ENCODE measurements around the gene FBN1.

The FBN1 gene

DNA sequence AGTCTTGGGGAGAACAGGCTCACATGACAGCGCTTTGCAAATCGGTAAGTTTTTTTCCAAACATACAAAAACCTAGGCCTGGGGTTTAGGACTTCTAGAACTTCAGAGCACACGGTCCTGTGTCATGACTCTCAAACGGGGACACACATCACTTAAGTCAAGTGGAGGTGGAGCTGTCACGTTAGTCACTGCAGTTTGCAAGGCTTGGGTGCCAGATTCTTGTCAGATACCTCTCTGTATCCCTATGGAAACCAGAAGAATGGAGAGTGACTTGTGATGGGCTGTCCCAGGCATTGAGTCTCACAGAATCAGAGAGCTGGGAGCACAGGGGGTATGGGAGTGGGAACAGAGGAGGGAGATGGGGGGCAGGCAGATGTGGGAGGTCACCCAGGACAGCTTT lies 249.5 kb downstream of the FBN1 start:
- DNase-seq (ENCODE audit: low read depth): no peak

DNA sequence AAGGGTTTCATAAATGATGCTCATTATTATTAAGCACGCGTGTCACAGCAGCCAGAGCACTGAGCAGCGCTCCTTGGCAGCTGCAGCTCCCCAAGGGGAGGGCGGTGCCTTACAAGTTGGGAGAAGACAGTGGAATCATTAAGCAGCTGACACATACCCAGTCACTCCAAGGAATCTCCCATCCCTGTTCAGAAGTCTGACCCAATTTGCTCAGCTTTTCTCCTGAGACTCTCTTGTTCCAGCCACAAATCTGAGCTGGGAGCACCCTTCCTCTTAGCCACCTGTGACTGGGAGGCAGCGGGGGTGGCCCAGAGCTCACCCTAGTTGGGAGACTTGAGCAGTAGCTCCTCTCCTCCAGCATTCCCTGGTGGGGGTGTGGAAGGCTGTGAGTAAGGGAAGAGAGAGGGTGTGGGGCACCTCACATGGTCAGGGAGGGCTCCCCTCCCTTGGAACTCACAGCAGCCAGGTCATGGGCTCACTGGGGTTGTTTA lies 249.9 kb downstream of the FBN1 start:
- peak; percentile 71 for DNase-seq (ENCODE audit: low read depth)

DNA sequence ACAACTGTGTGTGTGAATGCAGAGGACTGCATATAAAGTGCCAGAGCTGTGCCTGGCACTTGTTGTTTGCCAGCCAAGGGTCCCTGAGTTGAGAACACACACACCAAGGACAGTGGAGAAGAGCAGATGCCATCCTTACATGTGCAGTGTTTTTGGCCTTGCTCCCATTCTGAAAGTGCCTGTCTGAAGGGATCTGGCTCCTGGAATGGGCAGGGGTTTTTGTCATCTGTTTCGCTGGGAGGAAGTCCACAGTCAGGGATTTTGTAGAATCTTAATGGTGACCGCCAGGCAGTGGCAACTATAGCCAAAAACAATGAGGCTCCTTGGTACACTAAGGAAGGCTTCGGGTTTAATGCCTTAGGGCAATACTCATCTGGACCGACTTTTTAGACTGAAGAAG lies 250.5 kb downstream of the FBN1 start:
- no peak for DNase-seq (ENCODE audit: low read depth)

DNA sequence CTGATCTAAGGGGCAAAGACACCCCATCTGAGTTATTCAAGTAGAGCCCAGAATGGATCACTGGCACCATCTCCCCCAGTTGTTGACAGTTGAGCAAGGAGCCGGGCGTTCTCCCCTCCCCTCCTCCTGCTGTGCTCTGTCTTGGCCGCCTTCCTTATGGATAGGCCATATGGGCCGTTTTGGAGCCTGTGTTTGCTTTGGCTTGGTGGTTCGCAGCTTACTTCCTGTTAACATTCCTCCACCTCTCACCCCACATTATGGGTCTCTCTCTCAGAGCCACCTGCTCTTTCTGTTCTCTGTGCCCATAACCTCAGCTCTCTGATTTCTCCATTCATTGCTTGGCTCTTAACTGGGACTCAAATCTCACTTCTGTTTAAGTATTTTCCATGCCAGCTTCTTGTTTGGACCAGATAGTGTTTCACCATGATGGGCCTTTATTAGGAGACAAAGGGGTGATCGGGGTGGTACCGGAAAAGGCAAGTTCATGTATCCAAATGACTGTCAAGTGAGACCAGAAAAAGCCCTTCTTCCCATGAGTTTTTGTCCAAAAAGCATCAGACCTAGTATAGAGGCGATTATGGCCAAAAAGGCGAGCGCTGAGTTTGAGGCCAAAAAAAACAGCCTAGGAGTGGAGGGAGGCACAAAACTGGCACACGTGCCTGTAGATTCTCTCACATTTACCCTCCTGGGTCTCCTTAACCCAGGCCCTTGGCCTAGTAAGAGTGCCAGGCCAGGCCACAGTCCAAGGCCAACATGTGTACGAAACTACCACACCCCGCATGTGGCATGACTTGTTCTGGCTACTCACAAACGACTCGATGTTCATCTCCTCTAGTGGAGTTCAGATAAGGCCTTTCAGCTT lies 251.6 kb downstream of the FBN1 start:
- peak; percentile 72 for DNase-seq (ENCODE audit: low read depth)

DNA sequence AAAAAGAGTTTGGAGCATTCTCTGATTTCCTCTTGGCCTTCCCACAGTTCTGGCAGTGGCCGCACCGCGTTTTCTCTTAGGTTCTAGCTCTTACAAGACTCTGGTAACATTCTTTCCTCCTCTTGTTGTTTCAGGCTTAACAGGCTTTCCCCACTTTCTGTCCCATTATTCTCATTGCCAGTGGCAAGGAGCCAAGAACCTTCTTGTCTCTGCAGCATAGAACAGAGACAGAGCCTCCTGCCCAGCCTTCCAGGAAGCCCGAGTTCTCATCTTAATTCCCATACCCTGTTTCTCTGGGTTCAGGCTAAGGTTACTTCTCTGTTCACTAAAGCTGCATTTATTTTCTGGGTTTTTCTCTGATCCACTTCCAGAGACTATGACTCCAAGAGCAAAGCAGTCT lies 253.2 kb downstream of the FBN1 start:
- peak; percentile 63 for DNase-seq (ENCODE audit: low read depth)

DNA sequence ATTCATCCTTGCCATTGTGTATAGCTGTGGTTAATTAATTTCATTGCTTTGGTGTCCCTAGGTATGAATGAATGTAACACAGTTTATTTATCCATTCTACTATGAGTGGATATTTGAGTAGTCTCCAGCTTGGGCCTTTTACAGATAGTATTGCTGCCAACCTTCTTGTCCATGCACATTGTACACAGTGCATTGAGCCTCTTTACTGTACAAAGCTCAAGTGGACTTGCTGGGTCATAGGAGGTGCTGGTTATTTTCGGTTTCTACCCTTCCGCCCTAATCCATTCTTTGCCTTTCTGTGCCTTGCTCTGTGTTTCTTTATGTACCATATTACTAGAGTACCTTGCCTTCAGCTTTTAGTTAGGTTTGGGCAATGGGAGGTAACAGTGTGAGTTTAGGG lies 253.6 kb downstream of the FBN1 start:
- no peak for DNase-seq (ENCODE audit: low read depth)

DNA sequence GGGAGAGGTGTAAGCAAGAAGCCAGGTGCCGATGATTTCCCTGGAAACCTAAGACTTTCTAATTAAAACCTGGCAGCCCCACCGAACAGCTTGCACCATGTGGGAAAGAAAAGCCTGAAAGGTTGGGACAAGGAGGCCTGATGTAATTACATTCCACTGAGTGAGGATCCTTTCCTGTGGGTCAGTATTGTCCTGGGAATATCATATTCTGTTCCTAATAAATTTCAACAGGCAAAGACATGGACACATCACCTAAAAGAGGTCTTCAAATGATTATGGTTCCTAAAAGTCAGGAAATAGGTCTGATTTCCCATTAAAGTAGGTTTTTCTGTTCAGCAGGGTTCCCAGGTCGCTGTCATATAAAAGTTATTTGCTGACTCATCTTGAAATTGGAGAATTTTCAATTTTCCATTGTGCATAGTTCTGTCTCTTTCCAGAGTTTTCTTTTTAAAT lies 255.8 kb downstream of the FBN1 start:
- DNase-seq (ENCODE audit: low read depth): no peak

DNA sequence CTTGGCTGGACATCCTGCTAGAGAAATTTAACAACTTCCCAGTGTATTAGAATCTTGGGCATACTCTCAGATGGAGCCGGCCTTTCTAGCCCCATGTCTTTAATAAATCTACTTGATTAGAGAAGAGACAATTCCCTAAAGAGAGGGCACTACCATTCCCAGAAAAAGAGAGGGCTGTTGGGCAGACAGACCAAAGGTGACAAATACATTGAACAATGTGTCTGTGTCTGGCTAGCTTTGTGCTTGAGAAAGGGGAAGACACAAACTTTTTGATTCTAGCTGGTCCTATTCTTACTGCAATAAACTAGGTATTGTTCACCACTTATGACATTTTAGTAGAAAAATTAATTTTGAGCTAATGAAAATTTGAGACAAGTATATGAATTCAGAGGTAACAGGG lies 256.6 kb downstream of the FBN1 start:
- no peak for DNase-seq (ENCODE audit: low read depth)

DNA sequence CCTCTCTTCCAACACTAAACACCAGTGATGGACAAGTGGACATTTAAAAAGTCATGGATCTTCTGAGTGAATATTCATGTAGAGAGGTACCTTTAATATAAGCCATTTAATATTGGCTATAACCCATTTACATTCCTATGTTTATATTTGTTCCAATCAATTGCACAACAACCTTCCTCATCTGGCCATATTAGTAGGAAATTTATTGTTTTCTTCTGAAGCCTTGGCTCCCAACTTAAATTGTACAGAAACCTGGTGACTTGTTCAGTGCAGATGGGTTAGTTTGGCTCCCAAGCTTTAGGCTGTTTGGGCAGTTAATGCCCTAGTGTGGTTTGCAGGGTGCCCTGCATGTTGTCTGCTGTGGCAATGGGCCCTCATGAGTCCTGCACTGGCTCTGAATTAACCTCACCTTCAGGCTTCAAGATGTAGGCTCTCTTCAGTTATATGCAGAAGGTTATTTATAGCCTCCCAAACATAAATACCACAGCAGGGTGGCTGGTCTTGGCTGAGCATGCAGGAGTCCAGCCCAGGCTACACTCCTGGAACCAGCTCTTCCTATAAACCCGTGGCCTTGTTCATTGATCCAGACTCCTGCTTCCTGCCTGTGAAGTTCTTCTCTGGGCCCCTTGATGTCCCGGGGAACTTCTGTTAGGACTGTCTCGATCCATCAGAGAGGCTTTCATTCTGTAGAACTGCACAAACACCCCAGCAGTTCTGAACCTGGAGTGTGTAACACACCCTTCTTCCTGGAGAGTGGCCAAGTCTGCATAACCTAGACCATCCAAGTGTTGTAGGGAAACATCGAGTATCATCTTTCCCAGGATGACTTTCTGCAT lies 257.3 kb downstream of the FBN1 start:
- DNase-seq (ENCODE audit: low read depth): no peak

DNA sequence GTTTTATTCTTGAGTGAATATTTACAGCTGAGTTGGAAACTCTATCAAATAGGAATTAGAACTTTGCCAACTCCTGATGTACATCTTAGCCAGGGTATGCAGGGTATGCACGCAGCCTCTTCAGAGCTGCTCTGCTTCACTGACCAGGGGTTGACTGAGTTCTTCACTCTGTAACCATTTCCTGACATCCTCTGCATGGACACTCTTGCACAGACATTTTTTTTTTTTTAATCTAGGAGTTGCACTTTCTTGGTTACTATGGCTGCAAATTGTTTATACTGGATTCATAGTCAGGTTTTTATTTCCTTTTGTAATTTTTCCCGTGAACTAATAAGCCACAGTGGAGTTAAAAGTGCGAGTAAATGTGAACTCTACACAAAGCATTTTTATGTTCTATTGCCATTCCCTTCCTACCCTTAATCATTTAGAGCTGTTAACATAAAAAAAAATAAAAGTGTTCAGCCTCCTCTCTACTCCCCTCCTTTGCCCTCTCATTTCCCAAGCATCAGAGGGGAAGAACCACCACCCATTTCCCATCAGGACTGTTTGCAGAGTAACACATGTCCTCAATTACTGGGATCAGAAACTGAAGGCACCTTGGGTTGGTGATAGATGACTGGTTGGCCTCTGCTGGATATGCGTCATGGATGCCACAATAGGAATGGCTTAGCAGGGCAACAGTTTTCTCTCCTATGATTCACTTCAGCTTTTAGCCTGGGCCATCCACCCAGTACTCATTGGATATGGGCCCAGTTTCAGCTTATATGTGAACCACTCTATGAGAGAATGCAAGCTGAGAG lies 260.3 kb downstream of the FBN1 start:
- DNase-seq (ENCODE audit: low read depth): peak; percentile 90

DNA sequence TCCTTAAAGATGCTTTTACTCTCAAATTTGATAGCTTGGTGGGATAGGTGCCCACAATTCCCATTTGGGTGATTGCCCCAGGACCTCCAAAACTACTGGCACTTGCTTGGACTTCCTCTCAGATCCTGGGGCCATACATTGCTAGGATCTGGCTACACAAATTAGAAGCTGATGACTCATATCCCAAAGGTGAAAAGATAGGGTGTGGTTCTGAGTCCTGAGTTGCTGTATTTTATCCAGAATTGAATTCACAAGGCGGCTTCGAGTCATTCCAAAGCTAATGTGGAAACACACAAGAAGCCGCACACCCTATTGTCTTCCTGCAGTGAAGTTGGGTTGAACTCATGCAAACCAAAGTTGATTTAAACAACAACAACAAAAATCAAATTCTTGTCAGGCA lies 260.9 kb downstream of the FBN1 start:
- DNase-seq (ENCODE audit: low read depth): no peak

DNA sequence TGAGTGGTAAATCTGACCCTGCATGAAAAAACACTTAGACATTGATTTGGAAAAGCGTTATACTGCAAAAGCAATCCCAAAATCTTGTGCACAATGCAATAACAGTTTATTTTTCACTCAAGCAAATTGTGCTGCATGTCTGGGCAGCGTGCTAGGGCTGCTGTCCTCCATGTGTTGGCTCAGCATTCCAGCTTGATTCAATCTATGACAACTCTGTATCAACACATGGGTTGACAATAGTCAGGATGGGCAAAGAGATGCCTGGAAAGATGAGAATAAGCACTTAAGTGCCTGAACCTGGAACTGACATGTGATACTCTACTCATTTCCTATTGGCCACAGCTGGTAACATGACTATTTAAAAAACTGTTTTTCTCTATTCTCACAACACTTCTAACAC lies 262.5 kb downstream of the FBN1 start:
- DNase-seq (ENCODE audit: low read depth): no peak

DNA sequence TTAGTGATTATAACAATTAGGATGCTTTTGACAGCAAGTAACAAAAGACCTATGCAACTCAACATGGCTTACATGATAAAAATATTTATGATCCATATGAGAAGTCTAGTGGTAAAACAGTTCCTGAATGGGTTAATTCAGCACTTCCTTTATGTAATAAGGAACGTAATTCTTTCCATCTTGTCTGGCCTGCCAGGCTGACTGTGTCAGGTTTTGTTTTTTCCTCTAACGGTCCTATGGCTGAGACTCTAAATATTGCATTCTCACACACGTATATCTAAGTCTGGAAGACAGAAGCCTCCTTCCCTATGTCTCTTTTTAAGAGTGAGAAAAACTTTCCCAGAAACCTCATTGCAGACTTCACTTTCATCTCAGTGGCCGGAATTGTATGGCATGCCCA lies 263.6 kb downstream of the FBN1 start:
- DNase-seq (ENCODE audit: low read depth): no peak

DNA sequence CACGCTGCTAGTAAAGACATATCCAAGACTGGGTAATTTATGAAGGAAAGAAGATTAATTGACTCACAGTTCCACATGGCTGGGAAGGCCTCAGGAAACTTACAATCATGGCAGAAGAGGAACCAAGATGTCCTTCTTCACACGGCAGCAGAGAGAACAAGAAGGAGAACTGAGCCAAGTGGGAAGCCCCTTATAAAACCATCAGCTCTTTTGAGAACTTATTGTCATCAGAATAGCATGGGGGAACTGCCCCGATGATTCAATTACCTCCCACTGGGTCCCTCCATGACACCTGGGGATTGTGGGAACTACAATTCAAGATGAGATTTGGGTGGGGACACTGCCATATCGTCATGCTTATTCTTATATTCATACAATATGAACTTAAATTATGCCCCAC lies 265.3 kb downstream of the FBN1 start:
- no peak for DNase-seq (ENCODE audit: low read depth)

DNA sequence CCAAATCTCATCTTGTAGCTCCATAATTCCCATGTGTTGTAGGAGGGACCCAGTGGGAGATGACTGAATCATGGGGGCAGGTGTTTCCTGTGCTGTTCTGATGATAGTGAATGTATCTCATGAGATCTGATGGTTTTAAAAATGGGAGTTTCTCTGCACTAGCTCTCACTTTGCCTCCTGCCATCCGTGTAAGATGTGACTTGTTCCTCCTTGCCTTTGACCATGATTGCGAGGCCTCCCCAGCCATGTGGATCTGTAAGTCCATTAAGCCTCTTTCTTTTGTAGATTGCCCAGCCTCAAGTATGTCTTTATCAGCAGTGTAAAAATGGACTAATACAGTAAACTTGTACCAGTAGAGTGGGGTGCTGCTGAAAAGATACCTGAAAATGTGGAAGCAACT lies 269.7 kb downstream of the FBN1 start:
- DNase-seq (ENCODE audit: low read depth): no peak

DNA sequence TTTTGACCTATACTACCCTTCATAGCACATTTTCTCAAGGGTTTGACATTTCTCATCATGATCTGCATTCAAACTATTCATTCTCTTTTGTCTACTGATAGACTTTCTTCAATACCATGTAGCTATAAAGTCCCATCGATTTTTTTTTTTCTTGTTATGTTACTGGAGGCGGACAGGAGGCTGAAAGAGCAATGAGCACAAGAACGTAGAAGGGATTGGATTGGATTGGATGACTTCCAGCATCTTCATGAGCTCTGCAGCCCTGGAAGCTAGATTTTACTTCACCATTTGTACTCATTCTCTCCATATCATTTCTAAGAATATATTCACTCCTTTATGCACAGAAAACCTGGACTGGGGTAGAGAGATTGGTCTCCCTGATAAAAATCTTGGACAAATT lies 271.0 kb downstream of the FBN1 start:
- DNase-seq (ENCODE audit: low read depth): no peak

DNA sequence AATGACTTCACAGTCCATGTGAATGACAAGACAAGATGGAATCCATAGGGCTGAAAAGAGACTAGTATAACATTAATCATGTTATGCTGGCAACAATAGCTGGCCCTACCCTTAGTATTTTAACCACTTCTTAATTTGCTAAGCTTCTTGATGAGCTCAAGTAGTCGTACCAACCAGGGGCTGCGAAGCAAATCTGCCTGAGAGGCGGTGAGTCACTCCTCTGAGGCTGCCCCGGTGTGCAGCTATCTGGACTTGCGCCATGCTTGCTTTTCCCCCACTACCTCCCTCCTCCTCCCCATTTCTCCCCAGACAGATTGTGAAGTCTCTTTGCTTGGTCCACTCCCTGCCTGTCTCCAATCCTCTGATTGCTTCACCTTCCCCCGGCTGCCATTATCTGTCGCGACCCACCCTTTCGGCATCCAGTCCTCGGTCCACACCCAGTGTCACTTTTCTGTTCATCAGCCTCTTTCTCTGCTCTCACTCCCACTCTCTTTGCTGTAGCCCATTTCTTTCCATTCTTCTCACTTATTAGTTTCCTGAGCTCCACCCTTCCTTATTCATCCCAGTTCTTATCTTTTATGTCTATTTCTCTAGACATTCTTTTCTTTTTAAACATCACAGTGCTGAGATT lies 271.6 kb downstream of the FBN1 start:
- peak; percentile 68 for DNase-seq (ENCODE audit: low read depth)

DNA sequence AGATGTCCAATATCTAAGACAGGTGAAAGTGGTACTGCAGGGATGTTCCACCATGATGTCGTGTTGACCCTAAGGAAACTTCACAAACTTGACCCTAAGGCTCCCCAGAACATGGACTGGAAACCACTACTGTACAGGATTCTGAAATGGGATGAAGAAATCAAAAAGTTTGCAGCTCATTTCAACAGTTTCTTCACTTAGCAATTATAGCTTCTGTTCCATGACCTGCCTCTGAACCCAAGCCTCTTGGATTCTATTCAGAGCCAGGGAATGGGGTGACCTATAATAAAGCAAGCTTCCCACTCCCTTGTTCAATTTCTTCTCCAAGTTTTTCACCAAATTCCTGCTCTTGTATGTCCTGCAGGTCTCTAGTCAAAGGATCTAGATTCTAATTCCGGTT lies 273.5 kb downstream of the FBN1 start:
- DNase-seq (ENCODE audit: low read depth): no peak

DNA sequence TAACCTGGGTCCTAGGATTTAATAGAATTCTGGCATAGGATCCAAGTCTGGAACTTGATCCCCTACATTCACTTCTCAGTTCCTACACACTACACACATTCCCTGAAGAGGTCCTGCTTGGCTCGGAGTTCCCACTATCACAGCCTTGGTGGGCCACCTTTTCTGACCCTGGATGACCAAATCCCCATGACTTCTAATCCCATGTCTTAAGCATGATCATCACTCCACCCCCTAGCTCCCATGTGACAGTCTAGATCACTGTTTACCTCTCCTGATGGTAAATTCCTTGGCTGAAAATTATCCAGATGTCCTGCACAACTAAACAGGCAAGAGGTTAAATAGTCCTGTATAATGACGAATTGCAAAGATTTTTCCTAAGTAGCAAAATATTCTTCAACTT lies 274.0 kb downstream of the FBN1 start:
- DNase-seq (ENCODE audit: low read depth): no peak

DNA sequence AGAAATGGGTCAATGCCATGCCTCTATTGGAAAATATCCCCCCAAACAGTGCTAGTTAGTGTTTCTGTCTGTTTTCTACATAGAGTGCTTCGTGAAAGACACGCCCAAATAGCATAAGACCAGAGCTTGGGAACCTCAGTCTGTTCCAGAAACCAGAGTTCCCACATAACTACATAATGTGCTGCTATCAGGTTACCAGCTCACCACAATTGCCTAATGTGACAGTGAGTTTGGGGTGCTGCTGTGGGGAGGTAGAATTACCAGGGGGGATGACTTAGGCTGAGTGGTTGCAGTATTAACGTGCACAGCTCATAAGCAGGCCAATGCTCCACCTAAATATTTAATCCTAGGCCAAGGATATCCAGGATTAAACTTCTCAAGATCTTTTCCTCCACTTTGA lies 275.0 kb downstream of the FBN1 start:
- DNase-seq (ENCODE audit: low read depth): no peak

DNA sequence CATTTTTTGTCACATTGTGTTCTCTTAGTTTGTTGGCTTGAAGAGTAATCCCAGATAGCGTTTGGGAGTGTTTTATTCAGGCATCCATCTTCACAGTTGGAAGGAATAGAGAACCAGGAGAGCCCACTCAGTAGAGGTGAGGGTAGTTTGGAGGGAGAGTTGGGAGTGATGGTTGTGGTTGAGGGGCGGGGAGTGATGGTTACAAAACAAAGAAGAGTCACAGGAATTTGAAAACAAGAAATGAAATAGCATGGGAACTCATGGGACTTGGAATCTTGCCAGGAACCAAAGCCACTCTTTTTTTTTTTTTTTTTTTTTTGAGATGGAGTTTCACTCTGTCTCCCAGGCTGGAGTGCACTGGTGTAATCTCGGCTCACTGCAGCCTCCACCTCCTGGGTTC lies 278.0 kb downstream of the FBN1 start:
- DNase-seq (ENCODE audit: low read depth): no peak
